Measurements from ENCODE around the gene PDE11A.

GRCh38 chr2:177606636-177607035 lies 465.9 kb downstream of the PDE11A start:
- TF ChIP-seq CTCF (IDR thresholded peaks at IDR 0.05) (no peak), POLR2A (IDR thresholded peaks at IDR 0.05) (no peak)

Data from adrenal gland (tissue), 5 donors.